ENCODE data around the gene PPP1CC. TPM values are rescaled to one million over a fixed set of nuclear protein-coding genes. Genes with fewer than 3 reads are reported as not detected.
A peak's percentile ranks its signal among the peaks of the same experiment; 100 is the strongest.

Gene PPP1CC
- total RNA-seq, 6 experiments from 2014 or later, result 32.8 to 51.7 (median 36.2) TPM

DNA sequence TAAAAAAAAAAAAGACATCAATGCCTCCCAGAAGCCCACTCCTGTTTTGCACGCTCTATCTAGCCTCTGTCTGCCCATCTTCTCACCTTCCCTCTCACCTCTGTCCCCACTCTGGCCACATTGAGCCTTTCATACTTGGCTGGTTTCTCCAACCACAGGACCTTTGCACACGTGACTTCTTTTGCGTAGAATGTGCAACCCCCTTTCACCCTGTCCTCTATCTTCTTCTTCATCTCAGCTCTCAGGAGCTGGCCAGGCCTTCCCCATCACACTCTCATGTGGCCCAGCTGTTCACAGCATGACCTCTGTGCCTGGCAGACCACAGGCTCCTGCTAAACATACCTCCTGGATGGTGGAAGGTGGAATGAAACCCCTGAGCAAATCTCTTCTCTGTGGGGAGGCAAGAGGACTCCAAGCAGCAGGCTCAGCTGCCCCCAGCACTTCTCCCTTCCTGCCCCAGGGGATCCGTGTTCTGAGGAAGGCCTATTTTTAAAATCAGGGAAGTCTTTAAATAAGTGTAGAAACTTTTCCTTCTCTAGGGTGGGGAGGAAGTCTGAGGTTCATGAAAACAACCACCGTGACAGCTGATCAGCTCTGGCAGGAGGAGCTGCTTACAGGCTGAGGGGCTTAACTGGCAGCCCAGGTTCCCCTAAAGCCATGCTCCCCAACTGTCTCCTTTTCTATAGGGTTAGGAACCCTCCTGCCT is 65.3 kb downstream of the PPP1CC start:
- intact Hi-C loops (cut with DNase I), result no loop called here
- Histone ChIP-seq H3K27me3 (no peaks in the 10 kb centered on the region), H3K9me3 (no peaks in the 10 kb centered on the region), H3K36me3 (no peaks in the 10 kb centered on the region), H3K4me1 (peaks cover 0 to 4% (median 0%) of the 10 kb centered on the region in 4 donors), H3K4me3 (no peak overlapping the region), H3K27ac (no peak overlapping the region)
- DNase-seq (no peak), ATAC-seq (peak; percentile 33 to 70 (median 60))
- TF ChIP-seq, protein P1, sequence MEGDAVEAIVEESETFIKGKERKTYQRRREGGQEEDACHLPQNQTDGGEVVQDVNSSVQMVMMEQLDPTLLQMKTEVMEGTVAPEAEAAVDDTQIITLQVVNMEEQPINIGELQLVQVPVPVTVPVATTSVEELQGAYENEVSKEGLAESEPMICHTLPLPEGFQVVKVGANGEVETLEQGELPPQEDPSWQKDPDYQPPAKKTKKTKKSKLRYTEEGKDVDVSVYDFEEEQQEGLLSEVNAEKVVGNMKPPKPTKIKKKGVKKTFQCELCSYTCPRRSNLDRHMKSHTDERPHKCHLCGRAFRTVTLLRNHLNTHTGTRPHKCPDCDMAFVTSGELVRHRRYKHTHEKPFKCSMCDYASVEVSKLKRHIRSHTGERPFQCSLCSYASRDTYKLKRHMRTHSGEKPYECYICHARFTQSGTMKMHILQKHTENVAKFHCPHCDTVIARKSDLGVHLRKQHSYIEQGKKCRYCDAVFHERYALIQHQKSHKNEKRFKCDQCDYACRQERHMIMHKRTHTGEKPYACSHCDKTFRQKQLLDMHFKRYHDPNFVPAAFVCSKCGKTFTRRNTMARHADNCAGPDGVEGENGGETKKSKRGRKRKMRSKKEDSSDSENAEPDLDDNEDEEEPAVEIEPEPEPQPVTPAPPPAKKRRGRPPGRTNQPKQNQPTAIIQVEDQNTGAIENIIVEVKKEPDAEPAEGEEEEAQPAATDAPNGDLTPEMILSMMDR (IDR thresholded peaks at IDR 0.05), result no peak
- TF ChIP-seq POLR2A (IDR thresholded peaks at IDR 0.05), result no peak
- 60% methylated on average over 5 of the region's 5 CpGs for WGBS (ENCODE audit: insufficient coverage, low coverage, low lambda C conversion rate, missing lambda C conversion rate)

DNA sequence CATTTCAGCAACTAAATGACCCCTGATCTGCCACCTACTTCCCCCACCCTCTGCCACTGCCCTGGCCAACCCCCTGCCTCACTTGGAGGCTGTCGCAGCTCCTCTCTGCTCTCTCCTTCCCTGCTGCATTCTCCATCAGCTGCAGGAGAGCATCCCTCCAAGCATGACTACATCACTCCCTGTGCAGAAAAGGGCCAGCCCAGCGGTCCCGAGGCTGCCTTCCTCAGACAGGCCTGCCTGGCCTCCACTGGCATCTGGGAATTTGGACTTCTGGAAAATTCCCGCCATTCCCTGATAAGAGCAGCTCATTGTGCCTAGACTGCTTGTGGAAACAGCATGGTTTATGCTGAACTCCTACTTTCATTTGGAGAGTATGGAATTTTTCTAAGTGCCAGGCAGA is 66.5 kb downstream of the PPP1CC start:
- DNase-seq (no peak), ATAC-seq (no peak)
- 95% methylated on average over 3 of the region's 4 CpGs for WGBS (ENCODE audit: insufficient coverage, low coverage, low lambda C conversion rate, missing lambda C conversion rate)
- no peaks in the 10 kb centered on the region for H3K9me3 ChIP-seq
- peaks cover 0 to 4% (median 0%) of the 10 kb centered on the region in 4 donors for H3K4me1 ChIP-seq
- no peaks in the 10 kb centered on the region for H3K27me3 ChIP-seq
- H3K4me3 ChIP-seq, result no peak overlapping the region
- H3K27ac ChIP-seq, result no peak overlapping the region
- TF ChIP-seq, protein P1 (IDR thresholded peaks at IDR 0.05), result no peak
- TF ChIP-seq POLR2A (IDR thresholded peaks at IDR 0.05), result no peak
- no peaks in the 10 kb centered on the region for H3K36me3 ChIP-seq
- intact Hi-C loops (cut with DNase I), result no loop called here

DNA sequence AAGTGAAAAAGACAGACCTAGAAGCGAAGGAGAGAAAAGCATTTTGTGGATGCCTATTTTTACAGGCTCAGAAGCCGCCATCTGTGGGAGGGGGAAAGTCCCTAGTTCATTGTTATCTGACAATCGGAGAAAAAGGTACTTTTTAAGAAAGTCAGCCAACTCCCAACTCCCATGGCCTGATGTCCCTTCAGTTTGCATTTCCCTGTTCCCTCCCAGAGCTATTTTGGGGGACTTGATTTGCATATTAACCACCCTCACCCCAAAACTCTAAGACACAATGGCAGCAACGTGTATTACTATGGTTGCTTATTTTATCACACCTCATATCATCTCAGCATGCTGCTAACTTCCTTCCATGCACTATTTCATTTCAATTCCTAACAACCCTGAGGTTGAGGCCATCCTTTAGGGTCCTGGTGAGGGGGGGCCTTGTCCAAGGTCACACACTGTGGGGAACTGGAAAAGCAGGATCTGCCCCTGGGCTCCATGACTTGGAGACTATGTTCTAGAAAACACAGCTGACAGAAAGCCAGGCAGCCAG is 72.5 kb downstream of the PPP1CC start:
- no peak for DNase-seq
- H3K9me3 ChIP-seq, result no peaks in the 10 kb centered on the region
- H3K27me3 ChIP-seq, result no peaks in the 10 kb centered on the region
- no peak for ATAC-seq
- TF ChIP-seq, protein P1 (IDR thresholded peaks at IDR 0.05), result no peak
- no peak for TF ChIP-seq POLR2A (IDR thresholded peaks at IDR 0.05)
- WGBS (ENCODE audit: insufficient coverage, low coverage, low lambda C conversion rate, missing lambda C conversion rate), result 58% methylated on average over 4 of the region's 4 CpGs
- no peaks in the 10 kb centered on the region for H3K36me3 ChIP-seq
- peaks cover 0 to 4% (median 0%) of the 10 kb centered on the region in 4 donors for H3K4me1 ChIP-seq
- H3K27ac ChIP-seq, result no peak overlapping the region
- no peak overlapping the region for H3K4me3 ChIP-seq
- intact Hi-C loops (cut with DNase I), result no loop called here

Other genes starting within 250 kb of the PPP1CC start
- gene VPS29, start 240.8 kb downstream of the PPP1CC start, total RNA-seq, result 10 to 100 TPM; 37.9 to 61.2 (median 51.1) TPM
- under 1 TPM in 5 of 6 experiments, not detected in 1; 0.37 to 0.58 (median 0.51) TPM for gene RAD9B, start 240.6 kb downstream of the PPP1CC start, total RNA-seq
- gene PPTC7, start 159.6 kb downstream of the PPP1CC start, total RNA-seq, result 10 to 100 TPM in 5 of 6 experiments, 1 to 10 TPM in 1; 6.3 to 15.0 (median 11.5) TPM
- 10 to 100 TPM in 4 of 6 experiments, 1 to 10 TPM in 2; 9.6 to 17.0 (median 10.8) TPM for gene TCTN1, start 128.8 kb downstream of the PPP1CC start, total RNA-seq
- 1 to 10 TPM in 5 of 6 experiments, under 1 TPM in 1; 0.55 to 2.4 (median 1.6) TPM for gene HVCN1, start 53.8 kb downstream of the PPP1CC start, total RNA-seq
- not detected for gene CCDC63, start 104.1 kb upstream of the PPP1CC start, total RNA-seq
- gene MYL2, start 177.7 kb upstream of the PPP1CC start, total RNA-seq, result 1 to 10 TPM in 3 of 6 experiments, under 1 TPM in 3; 0.49 to 4.3 (median 1.0) TPM

Measured in right lobe of liver (tissue), 6 donors.